HUES6 (cell line): Measurements from ENCODE around the gene GNG4.
"Not testable (repeated sequence)": the region's sequence is repeated elsewhere in the genome, so short reads cannot be mapped to it uniquely, and the experiment has no call there.

Experiments used
- H3K27ac ChIP-seq: 2 replicates; pipeline ENCODE4 v1.7.0; 2013; ENCODE audit warnings: low read depth, mild to moderate bottlenecking, low read length, inconsistent platforms
- H3K27me3 ChIP-seq: 2 replicates; pipeline ENCODE4 v1.6.1; 2013; ENCODE audit warnings: low read length; ENCODE audit not compliant: control insufficient read depth, insufficient read depth
- H3K36me3 ChIP-seq: 2 replicates; pipeline ENCODE4 v1.6.1; 2013; ENCODE audit warnings: low read length; ENCODE audit not compliant: control insufficient read depth, insufficient read depth
- H3K4me1 ChIP-seq: 2 replicates; pipeline ENCODE4 v1.6.1; 2013; ENCODE audit warnings: low read length; ENCODE audit not compliant: control insufficient read depth, insufficient read depth
- H3K4me3 ChIP-seq: 2 replicates; pipeline ENCODE4 v1.5.1; 2013; ENCODE audit warnings: low read depth, low read length
- H3K9ac ChIP-seq: one replicate; pipeline ENCODE4 v1.6.1; 2013; ENCODE audit warnings: mild to moderate bottlenecking, low read length
- H3K9me3 ChIP-seq: 2 replicates; pipeline ENCODE4 v1.6.1; 2013; ENCODE audit warnings: low read depth, low read length; ENCODE audit not compliant: control insufficient read depth, insufficient read depth

Gene GNG4

GRCh38 chr1:235639226-235640205, 10.1 kb downstream of the GNG4 start:
- H3K9ac ChIP-seq, result no peak overlapping the region
- no peaks in the 10 kb centered on the region for H3K36me3 ChIP-seq
- peaks cover 29% of the 10 kb centered on the region for H3K4me1 ChIP-seq
- no peaks in the 10 kb centered on the region for H3K27me3 ChIP-seq
- H3K4me3 ChIP-seq, result no peak overlapping the region
- no peaks in the 10 kb centered on the region for H3K9me3 ChIP-seq
- H3K27ac ChIP-seq, result no peak overlapping the region

- peaks cover 21% of the 10 kb centered on the region for H3K4me1 ChIP-seq
- H3K9ac ChIP-seq, H3K27ac ChIP-seq, H3K9me3 ChIP-seq, H3K36me3 ChIP-seq, H3K4me3 ChIP-seq, H3K27me3 ChIP-seq: not testable (repeated sequence)
Observed at GRCh38 chr1:235638612-235639011, 11.0 kb downstream of the GNG4 start.

GRCh38 chr1:235637756-235638534, 11.6 kb downstream of the GNG4 start:
- Histone ChIP-seq H3K4me1 (peaks cover 17% of the 10 kb centered on the region), H3K27ac (no peak overlapping the region), H3K9me3 (no peaks in the 10 kb centered on the region)

GRCh38 chr1:235635938-235636662, 13.5 kb downstream of the GNG4 start:
- Histone ChIP-seq H3K36me3 (no peaks in the 10 kb centered on the region), H3K27ac (no peak overlapping the region), H3K9ac (no peak overlapping the region), H3K27me3 (no peaks in the 10 kb centered on the region), H3K4me3 (no peak overlapping the region), H3K4me1 (peaks cover 15% of the 10 kb centered on the region), H3K9me3 (no peaks in the 10 kb centered on the region)

More at GRCh38 chr1:235637756-235638534, 11.6 kb downstream of the GNG4 start:
- Histone ChIP-seq H3K4me3 (no peak overlapping the region), H3K36me3 (no peaks in the 10 kb centered on the region), H3K27me3 (no peaks in the 10 kb centered on the region), H3K9ac (no peak overlapping the region)

GRCh38 chr1:235632506-235633401, 16.8 kb downstream of the GNG4 start:
- H3K27me3 ChIP-seq, result no peaks in the 10 kb centered on the region
- no peaks in the 10 kb centered on the region for H3K9me3 ChIP-seq
- peaks cover 27% of the 10 kb centered on the region for H3K4me1 ChIP-seq
- no peak overlapping the region for H3K9ac ChIP-seq
- H3K36me3 ChIP-seq, result no peaks in the 10 kb centered on the region
- H3K4me3 ChIP-seq, result no peak overlapping the region
- H3K27ac ChIP-seq, result no peak overlapping the region

GRCh38 chr1:235631816-235632215, 17.8 kb downstream of the GNG4 start:
- Histone ChIP-seq H3K9me3 (no peaks in the 10 kb centered on the region), H3K4me3 (no peak overlapping the region), H3K27me3 (no peaks in the 10 kb centered on the region), H3K36me3 (no peaks in the 10 kb centered on the region), H3K27ac (no peak overlapping the region), H3K4me1 (peaks cover 27% of the 10 kb centered on the region), H3K9ac (no peak overlapping the region)

- H3K27ac ChIP-seq, result no peak overlapping the region
Observed at GRCh38 chr1:235628316-235629005, 21.1 kb downstream of the GNG4 start.

GRCh38 chr1:235625831-235626230, 23.8 kb downstream of the GNG4 start:
- no peak overlapping the region for H3K27ac ChIP-seq
- H3K36me3 ChIP-seq, result no peaks in the 10 kb centered on the region
- H3K27me3 ChIP-seq, result no peaks in the 10 kb centered on the region
- H3K4me1 ChIP-seq, result peaks cover 22% of the 10 kb centered on the region
- no peaks in the 10 kb centered on the region for H3K9me3 ChIP-seq
- H3K4me3 ChIP-seq, result no peak overlapping the region
- H3K9ac ChIP-seq, result no peak overlapping the region

More at GRCh38 chr1:235628316-235629005, 21.1 kb downstream of the GNG4 start:
- Histone ChIP-seq H3K4me1 (peaks cover 30% of the 10 kb centered on the region), H3K36me3 (no peaks in the 10 kb centered on the region), H3K9me3 (no peaks in the 10 kb centered on the region), H3K27me3 (no peaks in the 10 kb centered on the region), H3K4me3 (no peak overlapping the region), H3K9ac (no peak overlapping the region)

- H3K4me1 ChIP-seq, result peaks cover 18% of the 10 kb centered on the region
- no peaks in the 10 kb centered on the region for H3K9me3 ChIP-seq
- no peak overlapping the region for H3K9ac ChIP-seq
- H3K4me3 ChIP-seq, result no peak overlapping the region
- no peak overlapping the region for H3K27ac ChIP-seq
- H3K36me3 ChIP-seq, result no peaks in the 10 kb centered on the region
- H3K27me3 ChIP-seq, result no peaks in the 10 kb centered on the region
Observed at GRCh38 chr1:235625340-235625739, 24.2 kb downstream of the GNG4 start.
